Measurements from ENCODE around the gene PCDH9.

- TF ChIP-seq CTCF (IDR thresholded peaks at IDR 0.05; ENCODE audit: insufficient read depth, low read depth, low read length) (no peak), EZH2 (IDR thresholded peaks at IDR 0.05; ENCODE audit: insufficient read depth, low read length) (no peak)
Measured at GRCh38 chr13:66965181-66965580, 265.0 kb downstream of the PCDH9 start.

All from astrocyte (in vitro differentiated cells and primary cell).